BE2C (cell line): ENCODE results near the gene CDC42.
A peak's percentile ranks its signal among the peaks of the same experiment; 100 is the strongest.

Experiments
- DNase-seq: peaks from one replicate; pipeline ENCODE4 v3.0.0-alpha.2; 2020
- H3K27me3 ChIP-seq: fragments of 250-450 bp; sonication (Bioruptor Pico); 2 replicates; pipeline ENCODE4 v1.5.1; 2020; ENCODE audit warnings: mild to moderate bottlenecking
- H3K36me3 ChIP-seq: fragments of 250-450 bp; sonication (Bioruptor Pico); 2 replicates; pipeline ENCODE4 v1.5.1; 2020; ENCODE audit warnings: mild to moderate bottlenecking
- H3K4me1 ChIP-seq: fragments of 250-450 bp; sonication (Bioruptor Pico); 2 replicates; pipeline ENCODE4 v1.5.1; 2020
- H3K4me3 ChIP-seq: 2 replicates; pipeline ENCODE4 v1.5.1; 2011; ENCODE audit warnings: low read depth, low read length
- H3K9me3 ChIP-seq: fragments of 250-450 bp; sonication (Bioruptor Pico); 2 replicates; pipeline ENCODE4 v1.5.1; 2020
- CTCF ChIP-seq: IDR thresholded peaks from 2 replicates; pipeline ENCODE4 v1.5.1; 2012; ENCODE audit warnings: mild to moderate bottlenecking, low read depth, low read length

CDC42 gene

GRCh38 chr1:22102746-22103145 is 50.2 kb downstream of the CDC42 start:
- H3K36me3 ChIP-seq = no peaks in the 10 kb centered on the region
- H3K9me3 ChIP-seq = no peaks in the 10 kb centered on the region
- no peak for DNase-seq
- no peak overlapping the region for H3K4me3 ChIP-seq
- H3K27me3 ChIP-seq = no peaks in the 10 kb centered on the region
- TF ChIP-seq CTCF = no peak
- H3K4me1 ChIP-seq = no peaks in the 10 kb centered on the region; the same call in 1 of the 2 replicates

- Histone ChIP-seq H3K36me3 (no peaks in the 10 kb centered on the region), H3K4me3 (no peak overlapping the region), H3K4me1 (peaks cover 6% of the 10 kb centered on the region; the same call in 1 of the 2 replicates), H3K27me3 (no peaks in the 10 kb centered on the region), H3K9me3 (no peaks in the 10 kb centered on the region)
- no peak for DNase-seq
- TF ChIP-seq CTCF = no peak
Measured at GRCh38 chr1:22104094-22104493, 51.6 kb downstream of the CDC42 start.

GRCh38 chr1:22104865-22105437 is 52.4 kb downstream of the CDC42 start:
- H3K4me3 ChIP-seq = no peak overlapping the region
- no peak for DNase-seq
- no peak for TF ChIP-seq CTCF
- no peaks in the 10 kb centered on the region for H3K27me3 ChIP-seq
- peaks cover 6% of the 10 kb centered on the region; the same call in 1 of the 2 replicates for H3K4me1 ChIP-seq
- H3K36me3 ChIP-seq = no peaks in the 10 kb centered on the region
- no peaks in the 10 kb centered on the region for H3K9me3 ChIP-seq

- no peak for DNase-seq
- H3K27me3 ChIP-seq = no peaks in the 10 kb centered on the region
- no peak overlapping the region for H3K4me3 ChIP-seq
- TF ChIP-seq CTCF = peak; percentile 76
- H3K36me3 ChIP-seq = no peaks in the 10 kb centered on the region
- H3K9me3 ChIP-seq = no peaks in the 10 kb centered on the region
- H3K4me1 ChIP-seq = peaks cover 6% of the 10 kb centered on the region; the same call in 1 of the 2 replicates
Measured at GRCh38 chr1:22105611-22106207, 53.2 kb downstream of the CDC42 start.

- TF ChIP-seq CTCF = no peak
- H3K4me3 ChIP-seq = no peak overlapping the region
- H3K9me3 ChIP-seq = no peaks in the 10 kb centered on the region
- DNase-seq = no peak
- no peaks in the 10 kb centered on the region for H3K36me3 ChIP-seq
- peaks cover 6% of the 10 kb centered on the region; the same call in 1 of the 2 replicates for H3K4me1 ChIP-seq
- H3K27me3 ChIP-seq = no peaks in the 10 kb centered on the region
Measured at GRCh38 chr1:22107126-22107525, 54.6 kb downstream of the CDC42 start.

GRCh38 chr1:22108339-22109105 is 56.0 kb downstream of the CDC42 start:
- Histone ChIP-seq H3K4me1 (peaks cover 6% of the 10 kb centered on the region; the same call in 1 of the 2 replicates), H3K9me3 (no peaks in the 10 kb centered on the region), H3K4me3 (no peak overlapping the region), H3K27me3 (no peaks in the 10 kb centered on the region), H3K36me3 (no peaks in the 10 kb centered on the region)
- no peak for TF ChIP-seq CTCF
- peak; percentile 35 for DNase-seq
